Dendritic cell treated with granulocyte-macrophage colony-stimulating factor and Interleukin-4, amounts not matched to agents 40 ng/mL and 50 ng/mL, for 4 days (primary cell): ENCODE results near the gene CCSER1.
"Not testable (repeated sequence)": the region's sequence is repeated elsewhere in the genome, so short reads cannot be mapped to it uniquely, and the experiment has no call there.

ENCODE experiments used
- H3K27ac Mint-ChIP-seq: one replicate; pipeline ENCODE4 v1.8.0; 2022; ENCODE audit warnings: mild to moderate bottlenecking, mixed read lengths
- H3K27me3 Mint-ChIP-seq: one replicate; pipeline ENCODE4 v1.8.0; 2022; ENCODE audit warnings: mild to moderate bottlenecking, mixed read lengths
- H3K36me3 Mint-ChIP-seq: one replicate; pipeline ENCODE4 v1.8.0; 2022; ENCODE audit warnings: low read depth, mixed read lengths
- H3K4me1 Mint-ChIP-seq: one replicate; pipeline ENCODE4 v1.8.0; 2022; ENCODE audit warnings: low read depth, mixed read lengths
- H3K4me3 Mint-ChIP-seq: one replicate; pipeline ENCODE4 v1.8.0; 2022; ENCODE audit warnings: mild to moderate bottlenecking, moderate library complexity, mixed read lengths
- H3K9me3 Mint-ChIP-seq: one replicate; pipeline ENCODE4 v1.8.0; 2022; ENCODE audit warnings: mixed read lengths
- intact Hi-C: fragments of 100-400 bp; cut with micrococcal nuclease; formaldehyde crosslinking; loops from one replicate; pipeline ENCODE4 v1.15.0; 2022

Gene CCSER1

GRCh38 chr4:90317140-90317539, 189.9 kb downstream of the CCSER1 start:
- H3K4me3 Mint-ChIP-seq, H3K27ac Mint-ChIP-seq, intact Hi-C loops, H3K36me3 Mint-ChIP-seq, H3K4me1 Mint-ChIP-seq, H3K27me3 Mint-ChIP-seq, H3K9me3 Mint-ChIP-seq: not testable (repeated sequence)

DNA sequence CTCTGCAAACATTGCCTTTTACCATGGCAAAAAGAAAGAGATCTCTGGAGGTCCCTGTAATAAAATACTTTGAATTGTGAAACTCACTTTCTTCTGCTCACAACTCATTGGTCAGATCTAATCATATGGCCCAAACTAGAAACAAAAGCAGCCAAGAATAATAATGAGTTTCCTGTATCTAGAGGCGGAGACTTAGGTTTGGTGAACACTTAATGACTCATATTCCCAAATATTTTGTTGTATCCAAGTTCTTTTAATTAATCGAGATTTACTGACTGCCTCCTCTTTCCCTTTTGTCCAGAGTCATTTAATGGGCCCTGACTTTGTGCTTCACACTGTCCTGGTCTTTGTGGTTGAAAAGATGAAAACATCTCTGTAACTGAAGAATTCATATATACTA, 190.6 kb downstream of the CCSER1 start:
- intact Hi-C loops, result no loop called here
- Mint-ChIP-seq H3K4me3 (no peak overlapping the region), H3K27me3 (no peaks in the 10 kb centered on the region), H3K4me1 (no peaks in the 10 kb centered on the region), H3K9me3 (no peaks in the 10 kb centered on the region), H3K36me3 (peaks cover 11% of the 10 kb centered on the region), H3K27ac (no peak overlapping the region)

DNA sequence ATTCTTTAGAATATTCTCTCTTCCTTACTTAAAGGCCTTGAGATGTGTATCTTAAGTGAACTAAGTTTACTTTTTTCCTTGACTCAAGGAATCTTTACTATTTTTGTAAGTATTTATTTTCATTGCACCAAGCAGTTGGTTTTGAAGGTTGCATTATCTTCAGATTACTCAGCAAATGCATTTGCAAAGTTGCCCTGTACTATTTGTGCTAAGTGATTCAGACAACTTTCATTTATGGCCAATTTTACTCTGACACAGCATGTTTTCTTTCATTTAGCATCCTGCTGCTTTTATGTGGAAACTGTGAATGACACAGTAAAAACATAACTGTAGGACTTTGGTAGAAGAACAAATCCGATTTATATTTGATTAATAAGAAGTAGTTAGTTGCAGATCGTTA, 191.0 kb downstream of the CCSER1 start:
- H3K4me1 Mint-ChIP-seq, result no peaks in the 10 kb centered on the region
- no peaks in the 10 kb centered on the region for H3K9me3 Mint-ChIP-seq
- H3K36me3 Mint-ChIP-seq, result peaks cover 11% of the 10 kb centered on the region
- H3K27me3 Mint-ChIP-seq, result no peaks in the 10 kb centered on the region
- H3K4me3 Mint-ChIP-seq, result no peak overlapping the region
- no peak overlapping the region for H3K27ac Mint-ChIP-seq
- intact Hi-C loops, result no loop called here

DNA sequence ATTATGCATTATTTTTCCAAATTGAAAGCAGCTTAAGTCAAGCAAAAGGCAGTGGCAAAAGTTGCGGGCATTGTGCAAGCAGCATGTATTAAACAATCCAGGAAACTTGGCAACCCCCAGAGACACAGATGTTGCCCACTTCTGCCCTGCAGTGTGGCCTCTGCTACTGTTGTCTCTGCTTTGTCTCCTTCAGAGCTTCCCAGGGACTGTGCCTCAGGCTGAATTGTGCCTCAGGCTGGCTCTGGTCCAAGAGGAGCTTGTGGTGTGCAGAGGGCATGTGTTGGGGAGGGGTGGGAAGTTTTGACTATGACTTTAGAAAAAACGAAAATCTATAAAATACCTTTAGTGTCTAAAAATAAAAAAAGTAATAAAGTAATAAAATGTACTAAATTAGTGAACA, 201.4 kb downstream of the CCSER1 start:
- Mint-ChIP-seq H3K27me3 (no peaks in the 10 kb centered on the region), H3K4me1 (no peaks in the 10 kb centered on the region), H3K9me3 (no peaks in the 10 kb centered on the region), H3K36me3 (peaks cover 8% of the 10 kb centered on the region), H3K4me3 (no peak overlapping the region), H3K27ac (no peak overlapping the region)
- intact Hi-C loops, result no loop called here

GRCh38 chr4:90330546-90330945, 203.4 kb downstream of the CCSER1 start:
- Mint-ChIP-seq H3K9me3 (no peaks in the 10 kb centered on the region), H3K27ac (no peak overlapping the region)

GRCh38 chr4:90345549-90346215, 218.5 kb downstream of the CCSER1 start:
- Mint-ChIP-seq H3K36me3 (no peaks in the 10 kb centered on the region), H3K9me3 (no peaks in the 10 kb centered on the region), H3K4me1 (no peaks in the 10 kb centered on the region), H3K27me3 (no peaks in the 10 kb centered on the region), H3K27ac (no peak overlapping the region), H3K4me3 (no peak overlapping the region)
- intact Hi-C loops, result no loop called here

More at GRCh38 chr4:90330546-90330945, 203.4 kb downstream of the CCSER1 start:
- Mint-ChIP-seq H3K36me3 (peaks cover 8% of the 10 kb centered on the region), H3K4me1 (no peaks in the 10 kb centered on the region), H3K27me3 (no peaks in the 10 kb centered on the region), H3K4me3 (no peak overlapping the region)
- intact Hi-C loops, result no loop called here

DNA sequence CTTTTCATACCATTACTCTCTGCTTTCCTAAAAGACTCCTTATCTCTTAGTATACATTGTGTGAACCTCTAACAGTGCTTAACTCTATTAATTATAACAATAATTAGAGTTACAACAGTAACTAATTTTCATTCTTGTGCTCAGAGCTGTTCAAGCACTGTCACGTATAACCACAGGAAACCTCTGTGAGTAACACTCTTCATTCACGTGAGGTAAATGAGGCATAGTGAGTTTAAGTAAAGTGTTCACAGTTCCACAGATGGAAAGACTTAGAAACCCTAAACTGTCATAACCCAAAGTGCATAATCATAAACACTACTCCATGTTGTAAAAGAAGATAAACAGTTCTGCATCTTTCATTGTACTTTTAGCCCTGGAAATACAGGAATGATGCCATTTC, 222.4 kb downstream of the CCSER1 start:
- no peaks in the 10 kb centered on the region for H3K27me3 Mint-ChIP-seq
- no peak overlapping the region for H3K27ac Mint-ChIP-seq
- no peaks in the 10 kb centered on the region for H3K9me3 Mint-ChIP-seq
- H3K4me1 Mint-ChIP-seq, result no peaks in the 10 kb centered on the region
- intact Hi-C loops, result no loop called here
- no peak overlapping the region for H3K4me3 Mint-ChIP-seq
- no peaks in the 10 kb centered on the region for H3K36me3 Mint-ChIP-seq

- H3K4me1 Mint-ChIP-seq, result no peaks in the 10 kb centered on the region
- H3K36me3 Mint-ChIP-seq, result no peaks in the 10 kb centered on the region
- H3K9me3 Mint-ChIP-seq, result no peaks in the 10 kb centered on the region
- H3K4me3 Mint-ChIP-seq, result no peak overlapping the region
- intact Hi-C loops, result no loop called here
- H3K27me3 Mint-ChIP-seq, result no peaks in the 10 kb centered on the region
- no peak overlapping the region for H3K27ac Mint-ChIP-seq
Observed at GRCh38 chr4:90357117-90357710, 230.0 kb downstream of the CCSER1 start.

DNA sequence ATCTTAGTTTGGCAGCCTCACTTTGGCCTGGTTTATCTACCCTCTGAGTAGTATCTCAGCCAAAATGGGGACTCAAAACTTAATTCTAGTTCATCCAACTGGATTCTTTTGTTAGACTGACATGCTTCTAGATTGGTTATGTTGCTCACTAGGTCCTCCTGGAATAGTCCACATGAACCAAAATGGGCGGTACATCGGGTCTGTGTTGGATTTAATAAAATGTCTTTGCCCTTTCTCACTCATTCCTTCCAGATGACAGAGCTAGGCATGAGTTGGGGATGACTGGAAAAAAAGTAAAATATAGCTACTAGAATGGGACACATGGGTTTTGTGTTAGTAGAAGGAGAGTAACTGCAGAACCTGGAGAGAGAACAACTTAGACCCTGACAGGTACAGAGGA, 247.9 kb downstream of the CCSER1 start:
- Mint-ChIP-seq H3K36me3 (no peaks in the 10 kb centered on the region), H3K4me3 (no peak overlapping the region), H3K4me1 (no peaks in the 10 kb centered on the region), H3K27me3 (no peaks in the 10 kb centered on the region), H3K9me3 (no peaks in the 10 kb centered on the region), H3K27ac (no peak overlapping the region)
- intact Hi-C loops, result no loop called here

DNA sequence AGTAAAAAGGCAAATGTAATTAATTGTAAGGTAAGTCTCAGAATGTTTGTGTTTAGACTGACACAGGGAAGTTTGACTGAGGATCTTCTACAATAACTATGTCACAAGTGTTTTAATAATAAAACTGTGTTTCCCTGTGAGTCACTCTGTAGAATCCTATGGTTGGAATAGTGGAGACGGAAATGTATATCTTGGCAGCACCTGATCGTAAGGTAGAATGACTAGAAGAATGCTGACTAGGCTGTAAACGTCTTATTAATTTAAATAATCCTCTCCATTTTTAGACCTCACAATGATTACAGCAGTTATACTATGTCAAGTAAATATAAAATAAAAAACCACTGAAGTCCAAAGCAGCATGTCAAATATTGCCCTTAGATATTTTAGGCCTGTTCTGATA, 266.0 kb downstream of the CCSER1 start:
- intact Hi-C loops, result no loop called here
- no peak overlapping the region for H3K4me3 Mint-ChIP-seq
- no peaks in the 10 kb centered on the region for H3K27me3 Mint-ChIP-seq
- H3K36me3 Mint-ChIP-seq, result no peaks in the 10 kb centered on the region
- no peaks in the 10 kb centered on the region for H3K4me1 Mint-ChIP-seq
- H3K9me3 Mint-ChIP-seq, result no peaks in the 10 kb centered on the region
- H3K27ac Mint-ChIP-seq, result no peak overlapping the region

GRCh38 chr4:90403781-90404180, 276.6 kb downstream of the CCSER1 start:
- Mint-ChIP-seq H3K4me3 (no peak overlapping the region), H3K4me1 (no peaks in the 10 kb centered on the region), H3K27me3 (no peaks in the 10 kb centered on the region), H3K36me3 (peaks cover 14% of the 10 kb centered on the region), H3K27ac (no peak overlapping the region), H3K9me3 (peaks cover 39% of the 10 kb centered on the region)
- intact Hi-C loops, result no loop called here

GRCh38 chr4:90407897-90408296, 280.7 kb downstream of the CCSER1 start:
- H3K4me3 Mint-ChIP-seq, H3K4me1 Mint-ChIP-seq, intact Hi-C loops, H3K27ac Mint-ChIP-seq, H3K27me3 Mint-ChIP-seq: not testable (repeated sequence)
- H3K9me3 Mint-ChIP-seq, result peaks cover 61% of the 10 kb centered on the region
- H3K36me3 Mint-ChIP-seq, result peaks cover 14% of the 10 kb centered on the region

DNA sequence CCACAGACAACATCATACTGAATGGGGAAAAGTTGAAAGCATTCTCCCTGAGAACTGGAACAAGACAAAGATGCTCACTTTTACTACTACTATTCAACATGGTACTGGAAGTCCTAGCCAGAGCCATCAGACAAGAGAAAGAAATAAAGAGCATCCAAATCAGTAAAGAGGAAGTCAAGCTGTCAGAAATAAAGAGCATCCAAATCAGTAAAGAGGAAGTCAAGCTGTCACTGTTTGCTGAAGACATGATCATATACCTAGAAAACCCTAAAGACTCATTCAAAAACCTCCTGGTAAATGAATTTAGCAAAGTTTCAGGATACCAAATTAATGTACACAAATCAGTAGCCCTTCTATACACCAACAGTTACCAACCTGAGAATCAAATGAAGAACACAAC, 285.6 kb downstream of the CCSER1 start:
- H3K4me3 Mint-ChIP-seq, H3K27ac Mint-ChIP-seq, H3K4me1 Mint-ChIP-seq, H3K36me3 Mint-ChIP-seq, intact Hi-C loops, H3K27me3 Mint-ChIP-seq: not testable (repeated sequence)
- peaks cover 32% of the 10 kb centered on the region for H3K9me3 Mint-ChIP-seq

DNA sequence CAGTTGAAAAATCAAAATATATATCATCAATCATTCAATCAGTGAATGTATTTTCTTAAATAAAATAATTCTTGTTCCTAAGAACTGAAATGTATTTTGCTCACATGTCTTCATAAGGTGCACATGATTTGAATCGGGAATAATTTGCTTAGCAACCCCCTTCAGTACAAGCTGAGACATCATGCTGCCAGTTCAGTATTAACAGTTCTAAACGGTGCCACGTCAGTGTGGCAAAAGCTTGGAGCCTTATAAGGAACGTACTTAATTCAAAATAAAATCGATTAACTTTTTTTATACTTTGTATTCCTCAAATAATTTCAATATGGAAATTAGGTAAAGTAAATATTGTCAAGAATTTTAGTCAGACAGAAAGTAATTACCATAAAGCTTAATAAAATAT, 287.9 kb downstream of the CCSER1 start:
- no peaks in the 10 kb centered on the region for H3K27me3 Mint-ChIP-seq
- no peak overlapping the region for H3K4me3 Mint-ChIP-seq
- H3K36me3 Mint-ChIP-seq, result no peaks in the 10 kb centered on the region
- H3K27ac Mint-ChIP-seq, result no peak overlapping the region
- H3K9me3 Mint-ChIP-seq, result peaks cover 9% of the 10 kb centered on the region
- intact Hi-C loops, result no loop called here
- no peaks in the 10 kb centered on the region for H3K4me1 Mint-ChIP-seq

DNA sequence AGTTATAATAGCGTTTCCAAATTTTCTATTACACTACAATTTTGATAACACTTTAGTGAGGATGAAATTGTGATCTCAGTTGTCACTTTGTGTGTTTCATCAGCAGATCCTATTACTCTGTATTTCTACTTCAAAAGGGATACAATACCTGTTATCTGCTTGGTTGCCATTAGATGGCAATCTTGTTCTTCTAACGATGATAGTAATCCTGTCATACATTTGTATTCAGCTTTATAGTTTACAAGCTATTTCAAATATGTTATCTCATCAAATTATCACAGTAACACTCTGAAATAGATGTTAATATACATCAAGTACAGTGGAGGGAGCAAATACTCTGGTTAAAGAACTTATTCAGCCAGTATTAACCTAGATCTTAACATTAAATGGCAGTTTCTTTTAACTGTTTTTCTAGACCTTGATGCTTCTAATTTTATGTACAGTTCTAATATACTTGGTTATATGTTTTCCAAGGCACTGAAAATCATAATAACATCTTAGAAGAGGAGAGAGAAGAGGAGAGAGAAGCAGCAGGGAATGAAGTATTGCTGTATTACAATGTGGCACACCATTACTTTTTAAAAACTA, 292.0 kb downstream of the CCSER1 start:
- H3K27ac Mint-ChIP-seq, result no peak overlapping the region
- H3K27me3 Mint-ChIP-seq, result no peaks in the 10 kb centered on the region
- H3K4me1 Mint-ChIP-seq, result no peaks in the 10 kb centered on the region
- H3K4me3 Mint-ChIP-seq, result no peak overlapping the region
- H3K36me3 Mint-ChIP-seq, result no peaks in the 10 kb centered on the region
- H3K9me3 Mint-ChIP-seq, result no peaks in the 10 kb centered on the region
- intact Hi-C loops, result no loop called here
